GM12865 (cell line): ENCODE data around the gene IL17RE.
"Not testable (repeated sequence)": the region's sequence is repeated elsewhere in the genome, so short reads cannot be mapped to it uniquely, and the experiment has no call there.

ENCODE experiments used
- DNase-seq: peaks from one replicate; pipeline ENCODE4 v3.0.0; 2010; ENCODE audit warnings: low read depth
- H3K4me3 ChIP-seq: 2 replicates; pipeline ENCODE4 v1.5.1; 2011; ENCODE audit warnings: mild to moderate bottlenecking, low read depth, low read length, control low read depth
- CTCF ChIP-seq: IDR thresholded peaks from 2 replicates; pipeline ENCODE4 v1.5.1; 2011; ENCODE audit warnings: low read length, control low read depth, low read depth, inconsistent platforms; ENCODE audit not compliant: insufficient read depth; ENCODE audit errors: missing control alignments

The IL17RE gene

GRCh38 chr3:9890249-9891071 is 12.2 kb upstream of the IL17RE start, which contains the start of gene JAGN1:
TSS of gene JAGN1 (plus strand) at chr3:9890610. CDS start at chr3:9890723, 113 bp downstream.
- H3K4me3 ChIP-seq, result peak within 1 kb of the TSS; percentile 92
- DNase-seq, result peak; percentile 95
- TF ChIP-seq CTCF, result no peak

GRCh38 chr3:9891072-9891622 is 11.5 kb upstream of the IL17RE start:
- TF ChIP-seq CTCF, result no peak
- H3K4me3 ChIP-seq, result peak overlapping the region; percentile 92
- DNase-seq, result no peak

- H3K4me3 ChIP-seq, result no peak overlapping the region
- no peak for TF ChIP-seq CTCF
- no peak for DNase-seq
Measured at GRCh38 chr3:9893739-9894138, 8.9 kb upstream of the IL17RE start.

- not testable (repeated sequence) for DNase-seq, H3K4me3 ChIP-seq
Measured at GRCh38 chr3:9895715-9896114, 6.9 kb upstream of the IL17RE start.

GRCh38 chr3:9896755-9897407 is 5.8 kb upstream of the IL17RE start:
- not testable (repeated sequence) for H3K4me3 ChIP-seq, DNase-seq

GRCh38 chr3:9897408-9898372 is 5.0 kb upstream of the IL17RE start:
- no peak for DNase-seq
- H3K4me3 ChIP-seq, result no peak overlapping the region
- TF ChIP-seq CTCF, result no peak

GRCh38 chr3:9898467-9899241 is 4.0 kb upstream of the IL17RE start:
- no peak for TF ChIP-seq CTCF
- no peak for DNase-seq
- H3K4me3 ChIP-seq, result no peak overlapping the region
